Measurements from ENCODE around the gene EIPR1.

GRCh38 chr2:3265981-3266924 lies 111.4 kb downstream of the EIPR1 start:
- TF ChIP-seq CTCF (IDR thresholded peaks at IDR 0.05; ENCODE audit: insufficient read depth, low read depth, low read length) (no peak), EZH2 (IDR thresholded peaks at IDR 0.05; ENCODE audit: insufficient read depth, low read length) (no peak)
